Measurements from ENCODE around the gene OR52N4. TPM values are rescaled to one million over a fixed set of nuclear protein-coding genes. Genes with fewer than 3 reads are reported as not detected.
"Not testable (repeated sequence)": the region's sequence is repeated elsewhere in the genome, so short reads cannot be mapped to it uniquely, and the experiment has no call there.

OR52N4 gene
- total RNA-seq = not detected in 2 replicates

DNA sequence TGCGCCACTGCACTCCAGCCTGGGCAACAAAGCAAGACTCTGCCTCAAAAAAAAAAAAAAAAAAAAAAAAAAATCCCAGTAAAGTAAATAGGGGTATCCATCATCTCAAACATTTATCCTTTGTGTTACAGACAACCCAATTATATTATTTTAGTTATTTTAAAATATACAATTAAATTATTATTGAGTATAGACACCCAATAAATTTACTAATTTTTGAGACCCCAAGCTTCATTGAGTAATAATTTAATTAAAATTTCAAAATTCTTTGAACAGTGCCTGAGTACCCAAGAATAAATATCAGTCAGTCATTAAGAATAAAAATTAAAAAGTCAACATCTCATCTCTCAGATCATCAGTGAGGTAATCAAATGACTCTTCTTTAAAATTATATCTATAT is at the start of gene OR52N4:
TSS of gene OR52N4 (plus strand) at position 301 of the 400 bp plus-strand sequence. CDS start 498 bp downstream, outside the sequence.
- DNase-seq (ENCODE audit: low read depth in 2 of 2) = no peak

DNA sequence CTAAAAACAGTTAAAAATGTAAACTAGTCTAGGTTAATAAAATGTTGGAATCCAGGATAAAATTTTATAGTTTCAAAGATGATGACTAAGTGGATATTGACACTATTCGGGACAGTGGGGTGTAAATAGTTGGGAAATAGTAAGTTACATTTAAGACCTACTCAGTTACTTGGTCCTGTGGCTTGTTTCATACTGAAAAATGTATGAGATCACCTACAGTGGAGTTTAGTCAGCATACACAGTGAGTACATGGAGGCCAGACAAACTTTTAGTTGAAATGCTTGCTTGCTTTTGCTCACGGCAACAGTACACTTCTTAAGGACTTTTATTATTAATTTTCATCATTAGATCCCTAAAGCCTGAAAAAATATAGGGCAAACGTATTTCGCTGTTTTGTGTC is 48.4 kb upstream of the OR52N4 start:
- no peak for DNase-seq (ENCODE audit: low read depth in 2 of 2)

DNA sequence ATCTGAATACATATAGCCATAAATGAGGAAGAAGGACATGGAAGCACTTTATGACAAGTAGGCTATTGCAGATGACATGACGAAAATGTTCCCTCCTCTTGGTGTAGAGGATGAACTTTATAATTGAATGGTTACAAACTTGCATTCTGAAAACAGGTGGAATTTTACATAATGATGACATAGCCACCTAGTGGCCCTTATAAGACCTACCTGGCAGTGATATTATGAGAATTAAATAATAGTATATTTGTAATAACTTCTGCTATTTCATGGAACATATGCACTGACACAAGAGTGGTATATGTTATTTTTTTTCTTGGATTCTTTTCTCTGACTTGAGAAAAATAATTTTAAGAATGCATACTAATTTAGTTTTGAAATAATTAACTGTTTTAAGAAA is 41.5 kb upstream of the OR52N4 start:
- DNase-seq (ENCODE audit: low read depth in 2 of 2) = peak; percentile 19 to 47

DNA sequence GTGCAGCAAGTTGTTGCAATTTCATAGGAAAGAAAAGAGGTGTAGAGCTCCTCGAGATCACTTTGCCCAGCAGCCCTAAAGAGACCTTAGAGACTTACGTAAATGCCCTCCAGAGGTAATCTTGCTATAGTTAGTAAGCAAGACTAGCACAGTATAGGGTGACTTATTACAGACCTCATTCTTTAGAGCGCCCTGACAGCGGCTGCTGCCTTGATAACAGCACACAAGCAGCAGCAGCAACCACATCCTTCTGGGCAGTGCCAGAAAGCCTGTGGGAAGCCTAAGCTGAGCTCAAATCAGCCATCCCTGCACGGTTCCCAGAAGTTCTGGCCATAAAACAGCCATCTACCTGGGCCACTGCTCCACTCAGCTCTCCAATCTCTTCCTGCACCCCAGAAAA is 40.3 kb upstream of the OR52N4 start:
- DNase-seq (ENCODE audit: low read depth in 2 of 2) = no peak

DNA sequence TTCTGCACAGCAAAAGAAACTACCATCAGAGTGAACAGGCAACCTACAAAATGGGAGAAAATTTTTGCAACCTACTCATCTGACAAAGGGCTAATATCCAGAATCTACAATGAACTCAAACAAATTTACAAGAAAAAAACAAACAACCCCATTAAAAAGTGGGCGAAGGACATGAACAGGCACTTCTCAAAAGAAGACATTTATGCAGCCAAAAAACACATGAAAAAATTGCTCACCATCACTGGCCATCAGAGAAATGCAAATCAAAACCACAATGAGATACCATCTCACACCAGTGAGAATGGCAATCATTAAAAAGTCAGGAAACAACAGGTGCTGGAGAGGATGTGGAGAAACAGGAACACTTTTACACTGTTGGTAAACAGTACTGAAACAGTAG is 37.5 kb upstream of the OR52N4 start:
- not testable (repeated sequence) for DNase-seq (ENCODE audit: low read depth in 2 of 2)

DNA sequence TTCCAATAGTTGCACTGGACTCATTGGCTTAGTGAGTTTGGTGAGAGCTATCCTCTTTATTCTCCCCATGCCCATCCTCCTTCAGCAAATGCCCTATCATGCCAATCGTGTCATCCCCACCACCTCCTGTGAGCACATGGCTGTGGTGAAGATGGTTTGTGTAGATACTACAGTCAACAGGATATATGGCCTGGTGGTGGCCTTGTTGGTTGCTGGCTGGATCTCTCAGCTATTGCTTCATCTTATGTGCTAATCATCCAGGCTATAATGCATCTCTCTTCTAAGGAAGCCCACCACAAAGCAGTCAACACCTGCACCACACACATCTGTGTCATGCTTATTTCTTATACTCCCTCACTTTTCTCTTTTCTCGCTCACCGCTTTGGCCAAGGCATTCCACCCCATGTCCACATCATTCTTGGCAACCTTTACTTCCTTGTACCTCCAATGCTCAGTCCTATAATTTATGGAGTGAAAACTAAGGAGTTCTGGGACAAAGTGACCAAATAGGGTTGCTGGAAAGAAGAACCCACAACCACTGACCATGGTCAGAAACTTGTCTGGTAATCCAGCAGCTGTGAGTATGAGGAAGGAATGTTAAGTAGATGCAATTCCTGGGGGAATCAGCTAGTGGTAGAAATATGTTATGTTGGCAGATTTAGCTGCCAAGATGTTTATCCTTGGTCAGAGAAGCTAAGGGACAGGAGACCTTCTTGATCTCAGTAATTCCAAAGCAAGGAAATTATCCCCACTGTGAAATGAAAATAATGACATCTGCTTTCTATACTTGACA is 34.1 kb upstream of the OR52N4 start:
- no peak for DNase-seq (ENCODE audit: low read depth in 2 of 2)

DNA sequence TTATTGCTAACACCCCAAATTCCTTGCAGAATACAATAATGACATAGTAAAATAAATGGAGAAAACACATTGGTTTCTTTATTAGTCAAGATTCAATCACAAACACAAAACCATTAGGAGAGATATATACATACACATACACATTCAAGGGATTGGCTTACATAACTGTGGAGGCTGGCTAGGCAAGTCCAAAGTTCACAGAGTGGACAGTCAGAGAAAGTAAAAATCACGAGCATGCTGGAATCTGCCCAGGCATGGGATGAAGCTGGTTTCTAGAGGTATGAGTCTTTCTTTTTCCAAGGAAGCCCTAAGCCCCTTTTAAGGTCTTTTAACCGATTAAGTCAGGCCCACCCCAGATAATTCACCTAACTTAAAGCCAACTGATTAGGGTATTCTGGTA is 31.4 kb upstream of the OR52N4 start:
- no peak for DNase-seq (ENCODE audit: low read depth in 2 of 2)

DNA sequence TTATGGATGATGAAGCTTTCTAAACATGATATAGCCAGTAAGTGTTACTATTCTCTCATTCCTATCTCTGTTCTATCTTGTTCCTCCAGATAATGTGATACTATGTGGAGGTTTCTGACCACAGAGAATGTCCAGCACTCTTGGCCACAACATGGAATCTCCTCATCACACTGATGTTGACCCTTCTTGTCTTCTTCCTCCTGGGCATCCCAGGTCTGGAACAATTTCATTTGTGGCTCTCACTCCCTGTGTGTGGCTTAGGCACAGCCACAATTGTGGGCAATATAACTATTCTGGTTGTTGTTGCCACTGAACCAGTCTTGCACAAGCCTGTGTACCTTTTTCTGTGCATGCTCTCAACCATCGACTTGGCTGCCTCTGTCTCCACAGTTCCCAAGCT is 27.7 kb upstream of the OR52N4 start:
- no peak for DNase-seq (ENCODE audit: low read depth in 2 of 2)

DNA sequence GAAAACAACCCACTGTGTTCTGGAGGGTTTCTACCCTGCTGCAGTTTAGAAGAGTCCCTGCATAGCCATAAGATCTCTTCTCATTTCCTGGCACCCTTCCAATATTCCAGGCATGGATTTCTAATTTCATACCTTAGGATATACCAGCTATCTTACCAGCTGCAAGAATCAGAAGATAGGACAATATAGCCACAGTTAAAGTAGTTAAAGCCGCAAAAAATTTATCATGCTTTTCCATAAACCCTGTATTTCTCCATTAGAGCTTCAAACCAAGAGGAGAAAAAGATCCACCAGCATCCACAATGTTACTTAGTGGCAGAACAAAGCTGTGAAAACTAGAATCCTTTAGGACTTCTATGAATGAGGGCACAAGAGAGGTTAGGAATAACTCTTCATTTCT is 26.4 kb upstream of the OR52N4 start:
- DNase-seq (ENCODE audit: low read depth in 2 of 2) = no peak

DNA sequence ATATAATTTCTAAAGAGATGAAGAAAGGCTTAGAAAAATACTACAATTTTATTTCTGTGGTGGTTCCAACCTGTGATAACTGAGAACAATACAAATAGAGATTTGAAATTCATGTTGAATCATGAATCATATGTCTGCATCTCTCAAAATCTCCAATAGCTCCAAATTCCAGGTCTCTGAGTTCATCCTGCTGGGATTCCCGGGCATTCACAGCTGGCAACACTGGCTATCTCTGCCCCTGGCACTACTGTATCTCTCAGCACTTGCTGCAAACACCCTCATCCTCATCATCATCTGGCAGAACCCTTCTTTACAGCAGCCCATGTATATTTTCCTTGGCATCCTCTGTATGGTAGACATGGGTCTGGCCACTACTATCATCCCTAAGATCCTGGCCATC is 17.6 kb upstream of the OR52N4 start, which contains the start of gene OR56B1:
TSS of gene OR56B1 (plus strand) at position 53 of the 400 bp plus-strand sequence. CDS start at position 122, 69 bp downstream.
- DNase-seq (ENCODE audit: low read depth in 2 of 2) = no peak

DNA sequence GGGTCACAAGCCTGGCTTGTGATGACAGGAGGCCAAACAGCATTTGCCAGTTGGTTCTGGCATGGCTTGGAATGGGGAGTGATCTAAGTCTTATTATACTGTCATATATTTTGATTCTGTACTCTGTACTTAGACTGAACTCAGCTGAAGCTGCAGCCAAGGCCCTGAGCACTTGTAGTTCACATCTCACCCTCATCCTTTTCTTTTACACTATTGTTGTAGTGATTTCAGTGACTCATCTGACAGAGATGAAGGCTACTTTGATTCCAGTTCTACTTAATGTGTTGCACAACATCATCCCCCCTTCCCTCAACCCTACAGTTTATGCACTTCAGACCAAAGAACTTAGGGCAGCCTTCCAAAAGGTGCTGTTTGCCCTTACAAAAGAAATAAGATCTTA is 17.0 kb upstream of the OR52N4 start:
- DNase-seq (ENCODE audit: low read depth in 2 of 2) = no peak

DNA sequence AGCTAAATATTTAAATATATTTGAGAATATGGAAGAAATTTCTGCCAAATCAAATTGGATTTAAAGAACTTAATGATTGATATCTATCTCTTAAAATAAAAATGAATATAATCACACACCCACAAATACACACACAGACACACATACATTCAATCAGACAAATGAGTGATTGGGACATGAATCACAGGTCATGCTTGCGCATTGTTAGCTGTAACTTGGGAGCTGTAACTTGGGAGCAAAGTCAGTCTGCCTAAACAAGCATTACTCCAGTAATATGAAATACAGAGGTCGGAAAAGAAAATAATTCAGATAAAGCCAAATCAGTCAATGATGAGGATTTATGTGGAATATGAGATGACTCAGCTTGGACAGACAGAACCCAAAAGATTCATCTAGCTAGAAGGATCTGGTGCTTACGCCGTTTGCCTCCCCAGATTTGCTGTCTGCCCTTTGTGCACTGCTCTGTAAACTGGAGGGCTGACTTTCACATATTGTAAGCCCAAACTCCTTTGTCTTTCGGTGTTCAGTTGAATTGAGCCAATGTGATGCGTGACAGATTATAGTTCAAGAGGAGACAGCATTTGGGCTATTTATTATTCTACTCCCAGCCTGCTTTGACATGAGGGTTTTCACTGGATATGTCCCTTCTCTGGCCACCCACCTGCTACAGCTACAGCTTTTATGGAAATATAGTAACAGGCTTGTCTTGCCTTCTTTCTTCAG is 16.2 kb upstream of the OR52N4 start:
- DNase-seq (ENCODE audit: low read depth in 2 of 2) = no peak

DNA sequence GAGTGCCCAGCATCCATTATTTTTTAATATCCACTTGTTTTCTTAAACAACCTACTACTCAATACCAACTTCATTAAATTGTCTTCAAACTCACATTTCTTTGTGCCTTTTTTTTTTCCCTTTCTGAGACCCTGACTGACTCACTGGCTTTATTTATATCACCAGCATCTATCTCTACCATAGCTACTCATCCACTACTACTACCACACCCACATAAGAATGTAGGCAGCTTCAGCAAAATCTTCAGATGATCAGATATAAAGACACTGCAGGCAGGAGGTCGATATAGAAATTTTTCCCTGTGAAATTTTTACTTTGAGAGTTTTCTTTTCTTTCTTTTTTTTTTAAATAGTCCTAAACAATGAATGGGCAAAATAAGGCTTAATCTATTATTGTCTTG is 15.6 kb upstream of the OR52N4 start:
- DNase-seq (ENCODE audit: low read depth in 2 of 2) = no peak

DNA sequence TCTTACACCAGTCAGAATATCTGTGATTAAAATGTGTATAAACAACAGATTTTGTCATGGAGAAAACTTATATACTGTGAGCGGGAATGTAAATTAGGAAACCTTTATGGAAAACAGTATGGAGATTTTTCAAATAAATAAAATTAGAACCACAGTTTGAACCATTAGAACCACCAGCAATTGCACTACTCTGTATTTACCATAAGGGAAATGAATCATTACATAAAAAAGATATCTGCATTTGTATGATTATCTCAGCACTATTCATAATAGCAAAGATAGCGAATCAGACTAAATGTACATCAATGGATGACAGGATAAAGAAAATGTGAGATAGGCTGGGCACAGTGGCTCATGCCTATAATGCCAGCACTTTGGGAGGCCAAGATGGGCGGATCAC is 7.4 kb upstream of the OR52N4 start:
- DNase-seq (ENCODE audit: low read depth in 2 of 2) = no peak

DNA sequence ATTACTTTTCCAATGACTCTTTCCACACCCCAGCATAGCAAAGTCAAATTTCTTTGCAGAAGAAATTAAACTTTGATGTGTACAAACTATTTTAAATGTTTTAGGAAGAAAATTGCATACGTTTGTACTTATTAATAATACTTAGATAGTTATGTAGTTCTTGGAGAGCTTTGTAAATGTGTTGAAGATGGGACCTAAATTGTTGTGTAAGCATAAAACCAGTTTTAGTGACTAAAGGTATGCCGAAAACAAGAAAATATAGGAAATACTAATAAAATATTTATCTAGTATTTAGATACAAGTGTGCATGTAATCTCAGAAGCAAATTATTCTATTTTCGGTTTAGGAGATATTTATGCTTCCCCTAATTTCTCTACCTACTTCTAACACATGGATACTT is 4.2 kb upstream of the OR52N4 start:
- DNase-seq (ENCODE audit: low read depth in 2 of 2) = no peak

DNA sequence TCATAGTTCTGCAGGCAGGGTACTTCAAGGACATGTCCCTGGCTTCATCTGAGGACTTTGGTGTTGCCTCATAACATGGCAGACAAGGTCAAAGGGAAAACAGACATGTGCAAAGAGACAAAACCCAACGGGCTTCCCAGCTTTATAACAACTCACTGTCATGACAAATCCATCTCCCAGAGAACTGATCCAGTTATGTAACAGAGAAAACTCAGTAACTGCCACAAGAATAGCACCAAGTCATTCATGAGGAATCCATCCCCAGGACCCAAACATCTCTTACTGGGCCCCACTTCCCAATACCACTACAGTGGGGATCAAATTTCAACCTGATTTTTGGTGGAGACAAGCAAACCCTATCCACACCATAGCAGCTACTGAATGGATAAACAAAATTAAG is 13.0 kb downstream of the OR52N4 start:
- DNase-seq (ENCODE audit: low read depth in 2 of 2) = no peak

DNA sequence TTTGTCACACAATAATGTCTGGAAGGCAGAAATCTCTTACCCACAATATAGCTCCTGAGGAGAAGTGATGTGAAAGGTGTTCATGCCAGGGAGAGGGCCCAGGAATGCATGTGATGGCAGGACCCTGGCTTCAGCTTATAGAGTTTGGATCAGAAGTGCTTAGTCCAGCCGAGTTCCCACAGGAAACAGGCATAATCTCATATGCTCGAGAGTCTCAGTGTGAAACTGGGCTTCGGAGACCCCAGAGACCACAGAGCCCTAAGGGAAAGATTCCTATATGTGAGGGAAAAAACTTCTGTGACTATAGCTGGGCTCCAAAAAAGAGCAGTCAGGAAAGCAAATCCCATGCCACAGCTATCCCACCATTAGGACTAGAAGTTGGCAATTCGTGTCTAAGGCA is 29.2 kb downstream of the OR52N4 start, which contains the start of gene OR52N5:
TSS of gene OR52N5 (minus strand) at position 101 of the 400 bp plus-strand sequence. CDS start 4,721 bp downstream, outside the sequence.
- DNase-seq (ENCODE audit: low read depth in 2 of 2) = no peak

DNA sequence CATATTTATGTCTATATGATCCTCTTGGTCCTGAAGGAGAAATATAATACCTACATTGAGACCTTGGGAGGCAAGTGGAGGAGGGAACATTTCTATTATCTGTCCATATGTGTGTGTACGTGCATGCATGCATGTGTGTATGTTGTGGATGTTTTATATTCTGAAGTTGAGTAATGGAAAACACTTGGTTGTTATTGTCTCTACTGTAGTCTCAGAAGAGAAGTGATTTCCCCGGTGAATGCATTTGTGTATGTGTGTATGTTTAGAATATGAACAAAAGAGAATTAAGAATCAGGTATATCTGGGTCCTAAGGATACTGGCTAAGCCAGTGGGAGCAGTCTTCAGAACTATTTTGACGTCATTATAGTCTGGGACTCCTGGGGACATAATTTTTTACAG is 37.1 kb downstream of the OR52N4 start, which contains the start of gene OR52N1:
TSS of gene OR52N1 (minus strand) at position 101 of the 400 bp plus-strand sequence. CDS start 2,449 bp downstream, outside the sequence.
- DNase-seq (ENCODE audit: low read depth in 2 of 2) = no peak

DNA sequence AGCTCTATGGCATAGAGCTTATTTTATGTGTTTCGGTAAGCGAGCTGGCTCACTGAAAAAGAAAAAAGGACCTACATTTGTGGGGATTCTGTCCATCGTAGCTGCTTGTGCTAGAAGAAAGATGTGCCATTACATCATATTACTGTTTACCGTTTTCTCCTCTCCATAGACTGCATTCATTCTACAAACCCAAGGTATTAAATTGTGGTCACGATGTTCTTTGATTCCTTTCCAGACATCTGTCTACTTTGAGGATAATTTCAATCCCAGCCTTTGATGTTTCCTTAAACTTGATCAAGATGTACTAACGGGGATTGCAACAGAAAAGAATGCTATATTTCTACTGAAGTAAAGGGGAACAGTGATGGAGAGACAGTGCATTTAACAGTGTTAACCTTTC is 42.5 kb downstream of the OR52N4 start:
- DNase-seq (ENCODE audit: low read depth in 2 of 2) = no peak

DNA sequence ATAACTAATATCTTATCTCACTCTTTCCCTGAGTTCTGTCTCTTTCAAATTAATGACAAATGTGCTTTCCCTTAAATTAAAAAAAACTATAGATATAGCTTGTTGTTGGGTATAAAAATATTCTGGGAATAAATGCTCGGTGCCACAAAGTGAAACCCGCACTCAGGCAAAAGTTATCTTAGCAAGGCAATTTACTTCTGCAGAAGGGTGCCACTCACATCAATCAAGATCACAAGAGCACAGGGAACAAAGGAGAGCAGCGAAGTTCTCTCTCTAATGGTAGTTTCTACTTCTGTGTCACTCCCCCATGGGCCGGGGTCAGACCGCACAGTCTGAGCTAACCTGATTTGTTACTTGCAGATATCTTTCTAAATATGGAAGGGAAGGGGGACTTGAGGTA is 49.9 kb downstream of the OR52N4 start:
- no peak for DNase-seq (ENCODE audit: low read depth in 2 of 2)
